Measurements from ENCODE around the gene PACSIN2.

DNA sequence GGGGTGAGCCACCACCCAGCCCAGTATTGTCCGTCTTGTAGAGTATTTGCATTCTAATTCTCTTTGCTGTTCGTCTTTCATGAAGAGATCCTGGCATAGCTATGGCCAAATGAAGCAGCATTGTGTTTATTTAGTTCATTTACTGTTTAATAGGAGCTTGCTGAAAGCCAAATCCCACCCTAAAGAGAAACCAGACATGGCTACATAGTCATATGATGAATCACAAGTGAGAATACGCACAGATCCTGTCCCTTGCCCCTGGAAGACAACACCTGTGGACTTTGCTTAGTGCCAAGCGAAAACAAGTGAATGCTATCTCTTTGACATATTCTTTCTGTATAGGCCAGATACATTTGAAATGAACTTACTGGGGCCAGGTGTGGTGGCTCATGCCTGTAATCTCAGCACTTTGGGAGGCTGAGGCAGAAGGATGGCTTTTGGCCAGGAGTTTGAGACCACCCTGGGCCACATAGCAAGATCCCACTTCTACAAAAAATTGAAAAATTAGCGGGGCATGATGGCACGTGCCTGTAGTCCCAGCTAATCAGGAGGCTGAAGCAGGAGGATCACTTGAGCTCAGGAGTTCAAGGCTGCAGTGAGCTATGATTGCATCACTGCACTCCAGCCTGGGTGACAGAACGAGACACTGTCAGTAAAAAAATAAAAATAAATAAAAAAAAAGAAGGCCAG, 152.8 kb downstream of the PACSIN2 start:
- TF ChIP-seq, protein P1, sequence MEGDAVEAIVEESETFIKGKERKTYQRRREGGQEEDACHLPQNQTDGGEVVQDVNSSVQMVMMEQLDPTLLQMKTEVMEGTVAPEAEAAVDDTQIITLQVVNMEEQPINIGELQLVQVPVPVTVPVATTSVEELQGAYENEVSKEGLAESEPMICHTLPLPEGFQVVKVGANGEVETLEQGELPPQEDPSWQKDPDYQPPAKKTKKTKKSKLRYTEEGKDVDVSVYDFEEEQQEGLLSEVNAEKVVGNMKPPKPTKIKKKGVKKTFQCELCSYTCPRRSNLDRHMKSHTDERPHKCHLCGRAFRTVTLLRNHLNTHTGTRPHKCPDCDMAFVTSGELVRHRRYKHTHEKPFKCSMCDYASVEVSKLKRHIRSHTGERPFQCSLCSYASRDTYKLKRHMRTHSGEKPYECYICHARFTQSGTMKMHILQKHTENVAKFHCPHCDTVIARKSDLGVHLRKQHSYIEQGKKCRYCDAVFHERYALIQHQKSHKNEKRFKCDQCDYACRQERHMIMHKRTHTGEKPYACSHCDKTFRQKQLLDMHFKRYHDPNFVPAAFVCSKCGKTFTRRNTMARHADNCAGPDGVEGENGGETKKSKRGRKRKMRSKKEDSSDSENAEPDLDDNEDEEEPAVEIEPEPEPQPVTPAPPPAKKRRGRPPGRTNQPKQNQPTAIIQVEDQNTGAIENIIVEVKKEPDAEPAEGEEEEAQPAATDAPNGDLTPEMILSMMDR (IDR thresholded peaks at IDR 0.05; ENCODE audit: low read depth, low read length, poor library complexity, severe bottlenecking), result no peak
- no peak for TF ChIP-seq EZH2phosphoT487 (IDR thresholded peaks at IDR 0.05; ENCODE audit: borderline replicate concordance, low read length)

Data from DOHH2 (cell line).